GM12878 (cell line): ENCODE measurements around the gene PLEKHM2. TPM values are rescaled to one million over a fixed set of nuclear protein-coding genes. Genes with fewer than 3 reads are reported as not detected.

Experiments used
- ATAC-seq: fragments of 200-7000 bp; cut with Tn5 transposase; 3 replicates; pipeline ENCODE4 v1.9.1; 2020; ENCODE audit warnings: mild to moderate bottlenecking, moderate library complexity
- BruUV-seq: library from RNA; stranded (reverse); fragments of 400-500 nt; replicated peaks from 2 replicates; lab custom pipeline; 2021; lab: Mats Ljungman, UMichigan
- CTCF ChIA-PET: fragments of 300-600 bp; sonication (Branson Sonifier 250); formaldehyde crosslinking; extraction: SDS; loops from one replicate; lab custom pipeline; 2021; ENCODE audit warnings: inconsistent platforms; lab: Yijun Ruan, JAX
- POLR2A ChIA-PET: fragments of 350-600 bp; formaldehyde crosslinking; extraction: SDS; loops from one replicate; lab custom pipeline; 2021; ENCODE audit warnings: inconsistent platforms; lab: Charles Lee
- RAD21 ChIA-PET: fragments of 300-600 bp; sonication (Branson Sonifier 250); formaldehyde crosslinking; loops from one replicate; lab custom pipeline; 2023; ENCODE audit warnings: antibody characterized with exemption; ENCODE audit not compliant: unreplicated experiment; lab: Charles Lee
- SMC1A ChIA-PET: fragments of 300-600 bp; sonication (Branson Sonifier 250); formaldehyde crosslinking; loops from one replicate; lab custom pipeline; 2023; ENCODE audit not compliant: unreplicated experiment, uncharacterized antibody; lab: Charles Lee
- DNase-seq: peaks from one replicate; pipeline ENCODE4 v3.0.0-alpha.2; 2011; ENCODE audit warnings: low read depth, low spot score
- FAIRE-seq: peaks from 3 replicates; lab custom pipeline; 2011; peaks lifted over from hg19 to GRCh38; lab: Jason Lieb, UNC
- H2AFZ ChIP-seq: 2 replicates; pipeline ENCODE4 v1.6.0; 2011; ENCODE audit warnings: low read depth, low read length, control low read depth; ENCODE audit not compliant: control insufficient read depth
- H3K27ac ChIP-seq: 2 replicates; pipeline ENCODE4 v1.5.1; 2011; ENCODE audit warnings: control low read depth; ENCODE audit not compliant: control insufficient read depth, insufficient read depth
- H3K27me3 ChIP-seq, 2 experiments: replicated peaks in 1 of 2; 2 replicates each; pipeline versions ENCODE4 v1.6.0 to v1.6.1; 2011; ENCODE audit warnings: low read length in 1 of 2; ENCODE audit not compliant: control insufficient read depth in 2 of 2, insufficient read depth in 2 of 2
- H3K36me3 ChIP-seq, 2 experiments: 2 replicates each; pipeline ENCODE4 v1.5.1; 2011; ENCODE audit warnings: low read length in 1 of 2; ENCODE audit not compliant: control insufficient read depth in 2 of 2, insufficient read depth in 2 of 2
- H3K4me1 ChIP-seq: 2 replicates; pipeline ENCODE4 v1.6.1; 2011; ENCODE audit warnings: mild to moderate bottlenecking, low read length, moderate library complexity, mixed read lengths; ENCODE audit not compliant: control insufficient read depth, insufficient read depth
- H3K4me2 ChIP-seq: 2 replicates; pipeline ENCODE4 v1.6.0; 2011; ENCODE audit warnings: control low read depth; ENCODE audit not compliant: control insufficient read depth, insufficient read depth
- H3K4me3 ChIP-seq: fragments of 200-600 bp; sonication (generic); 2 replicates; pipeline ENCODE4 v1.5.1; 2016
- H3K79me2 ChIP-seq: 2 replicates; pipeline ENCODE4 v1.6.0; 2011; ENCODE audit warnings: low read length; ENCODE audit not compliant: control insufficient read depth, insufficient read depth
- H3K9ac ChIP-seq: 2 replicates; pipeline ENCODE4 v1.8.0; 2011; ENCODE audit warnings: low read length, control low read depth, mixed read lengths; ENCODE audit not compliant: control insufficient read depth, insufficient read depth
- H3K9me3 ChIP-seq: replicated peaks from 3 replicates; pipeline ENCODE4 v1.5.1; 2011; ENCODE audit warnings: mild to moderate bottlenecking, low read length; ENCODE audit not compliant: control insufficient read depth, insufficient read depth
- H4K20me1 ChIP-seq: 2 replicates; pipeline ENCODE4 v1.6.0; 2011; ENCODE audit not compliant: control insufficient read depth, insufficient read depth
- ASH2L ChIP-seq: fragments of 300-600, 200-600 bp; sonication (generic); IDR thresholded peaks from 2 replicates; pipeline ENCODE4 v1.6.1; 2017; ENCODE audit warnings: low read depth, mild to moderate bottlenecking, borderline replicate concordance
- ATF3 ChIP-seq: IDR thresholded peaks from 2 replicates; pipeline ENCODE4 v1.6.1; 2011; ENCODE audit warnings: low read depth, mild to moderate bottlenecking, low read length, moderate library complexity, borderline replicate concordance; ENCODE audit errors: extremely low read depth
- IRF5 ChIP-seq: fragments of 450-650 bp; IDR thresholded peaks from 2 replicates; pipeline ENCODE4 v1.6.1; 2017; ENCODE audit warnings: borderline replicate concordance
- NFYB ChIP-seq: IDR thresholded peaks from 2 replicates; pipeline ENCODE4 v1.6.1; 2011; ENCODE audit warnings: low read depth, mild to moderate bottlenecking, low read length, improper control_type of control experiment, moderate library complexity; ENCODE audit not compliant: insufficient read depth
- PML ChIP-seq: IDR thresholded peaks from 2 replicates; pipeline ENCODE4 v1.6.1; 2012; ENCODE audit warnings: low read length, inconsistent platforms
- REST ChIP-seq: IDR thresholded peaks from 2 replicates; pipeline ENCODE4 v1.6.1; 2012; ENCODE audit warnings: mild to moderate bottlenecking, low read depth, low read length
- SMC3 ChIP-seq: IDR thresholded peaks from 2 replicates; pipeline ENCODE4 v1.6.1; 2011; ENCODE audit warnings: low read length, improper control_type of control experiment, borderline replicate concordance
- SUPT20H ChIP-seq: IDR thresholded peaks from 2 replicates; pipeline ENCODE4 v1.6.1; 2011; ENCODE audit warnings: low read depth, mild to moderate bottlenecking, low read length, moderate library complexity, borderline replicate concordance; ENCODE audit not compliant: control insufficient read depth
- USF2 ChIP-seq: IDR thresholded peaks from 2 replicates; pipeline ENCODE4 v1.6.1; 2011; ENCODE audit warnings: low read depth, low read length, improper control_type of control experiment, borderline replicate concordance
- YY1 ChIP-seq: IDR thresholded peaks from 2 replicates; pipeline ENCODE4 v1.6.1; 2011; ENCODE audit warnings: low read depth, mild to moderate bottlenecking, low read length
- WGBS: methylation state at CpG from one replicate; pipeline ENCODE4 v1.1.6; 2016; ENCODE audit warnings: low lambda C conversion rate; ENCODE audit not compliant: insufficient replicate concordance, insufficient coverage; ENCODE audit errors: missing lambda C conversion rate; 5-methylcytosine and 5-hydroxymethylcytosine counted together
- in situ Hi-C: fragments of 300-500 bp; cut with MboI; formaldehyde crosslinking; loops from 9 replicates; pipeline ENCODE4 v1.14.3; 2018; ENCODE audit warnings: mixed read lengths
- intact Hi-C: fragments of 100-400 bp; cut with micrococcal nuclease; formaldehyde crosslinking; loops from one replicate; pipeline ENCODE4 v1.14.2; 2022; ENCODE audit not compliant: unreplicated experiment
- polyA plus RNA-seq, 11 experiments: library from polyadenylated mRNA; depleted of rRNA in 4 of 11; unstranded in 6 of 11; stranded (reverse) in 5 of 11; fragments of >200 nt; fragmentation: Nextera tagmentation in 4 of 11; fragmentation: Illumina TruSeq in 1 of 11; extraction: Ambion mirVana in 4 of 11; extraction: Trizol in 1 of 11; gene quantifications; 1 replicate in 1 of 11; 2 replicates in 10 of 11; pipeline versions ENCODE4 v1.2.1 to v1.2.3, GENCODE V29; 2011 to 2016; ENCODE audit warnings: inconsistent platforms in 2 of 11, missing spikeins in 2 of 11, low read depth in 1 of 11
- total RNA-seq, 4 experiments: library from RNA; depleted of rRNA in 3 of 4; stranded (reverse); fragments of >200 nt in 3 of 4; fragmentation: Illumina TruSeq in 1 of 4; extraction: Trizol in 1 of 4; gene quantifications; 2 replicates each; pipeline versions ENCODE4 v1.2.1 to v1.2.3, GENCODE V29; 2013 to 2021

The PLEKHM2 gene
- total and polyA plus RNA-seq, 10 of the 15 experiments (the other 5 are each of a cell fraction or from before 2014, with no cell fraction given) = 0.37 to 55.2 (median 19.3) TPM

- ATAC-seq (no peak), DNase-seq (no peak), FAIRE-seq (no peak)
- Histone ChIP-seq H4K20me1 (no peaks in the 10 kb centered on the region), H3K79me2 (no peaks in the 10 kb centered on the region), H3K4me1 (no peaks in the 10 kb centered on the region), H3K9ac (no peak overlapping the region), H3K27me3 (no peaks in the 10 kb centered on the region), H3K9me3 (no peaks in the 10 kb centered on the region), H3K27ac (no peak overlapping the region), H3K4me2 (no peak overlapping the region), H2AFZ (no peak overlapping the region), H3K4me3 (no peak overlapping the region), H3K36me3 (peaks cover 8 to 32% of the 10 kb centered on the region in 2 experiments)
- WGBS = 93% methylated on average over 3 of the region's 3 CpGs
- ChIA-PET CTCF (no interaction called here), POLR2A (interaction anchor here (1.0 kb wide), 1 partner anchor 38 kb away, joined by 3 read pairs; no protein-coding TSS in a partner anchor), RAD21 (no interaction called here), SMC1A (interaction anchor here (0.6 to 2.3 kb wide), 3 partner anchors 37 to 64 kb away, joined by 3 to 5 read pairs (median 4); no protein-coding TSS in a partner anchor)
- in situ Hi-C loops (no loop called here), intact Hi-C loops (no loop called here)
- no TSS peak for BruUV-seq
- TF ChIP-seq PML = no peak
- no peak for TF ChIP-seq SMC3
- TF ChIP-seq ASH2L = no peak
- TF ChIP-seq IRF5 = no peak
These were observed 24.0 kb upstream of the PLEKHM2 start for GRCh38 chr1:15660151-15660550.

GRCh38 chr1:15662477-15662876 is 21.6 kb upstream of the PLEKHM2 start:
- BruUV-seq = no TSS peak
- intact Hi-C loops = no loop called here
- ChIA-PET RAD21 (no interaction called here), SMC1A (interaction anchor here (0.8 to 2.9 kb wide), 4 partner anchors 9 to 58 kb away, joined by 4 to 13 read pairs (median 4); no protein-coding TSS in a partner anchor), CTCF (interaction anchor here (1.6 kb wide), 1 partner anchor 9 kb away, joined by 4 read pairs; no protein-coding TSS in a partner anchor), POLR2A (no interaction called here)
- no peak for DNase-seq
- Histone ChIP-seq H3K9me3 (no peaks in the 10 kb centered on the region), H3K4me2 (no peak overlapping the region), H3K4me1 (no peaks in the 10 kb centered on the region), H3K27ac (no peak overlapping the region), H3K9ac (no peak overlapping the region), H3K36me3 (peaks cover 4 to 30% of the 10 kb centered on the region in 2 experiments), H3K79me2 (no peaks in the 10 kb centered on the region), H4K20me1 (no peaks in the 10 kb centered on the region), H2AFZ (no peak overlapping the region), H3K4me3 (no peak overlapping the region), H3K27me3 (no peaks in the 10 kb centered on the region)
- in situ Hi-C loops = no loop called here
- no peak for FAIRE-seq
- WGBS = 72% methylated on average over 2 of the region's 2 CpGs
- ATAC-seq = no peak
- TF ChIP-seq USF2 (no peak), ATF3 (no peak), REST (no peak), YY1 (no peak), SUPT20H (no peak), NFYB (no peak)
